OCI-LY7 (cell line): ENCODE results near the gene FBXO31.

ENCODE experiments used
- CTCF ChIP-seq: fragments of 200-600 bp; sonication (generic); conservative IDR thresholded peaks from 2 replicates; pipeline ENCODE4 v1.5.1; 2014; ENCODE audit warnings: mild to moderate bottlenecking, antibody characterized with exemption, low read length, moderate library complexity, mixed read lengths
- EZH2phosphoT487 ChIP-seq: fragments of 200-600 bp; sonication (generic); IDR thresholded peaks from 2 replicates; pipeline ENCODE4 v1.6.1; 2018; ENCODE audit warnings: low read depth, borderline replicate concordance, mild to moderate bottlenecking, mixed run types, antibody characterized with exemption, low read length, moderate library complexity, mixed read lengths

- no peak for TF ChIP-seq EZH2phosphoT487
- no peak for TF ChIP-seq CTCF
Measured at GRCh38 chr16:87312008-87312407, 71.6 kb downstream of the FBXO31 start.
